Fibroblast of mammary gland (primary cell): ENCODE results near the gene ACVR1B.

ENCODE experiments used
- DNase-seq: peaks from one replicate; pipeline ENCODE4 v3.0.0-alpha.2; 2010; ENCODE audit warnings: low read depth
- H3K4me3 ChIP-seq: 2 replicates; pipeline ENCODE4 v1.5.1; 2011; ENCODE audit warnings: low read depth, mild to moderate bottlenecking, low read length, moderate library complexity; ENCODE audit not compliant: control insufficient read depth
- CTCF ChIP-seq: conservative IDR thresholded peaks from 2 replicates; pipeline ENCODE4 v1.5.1; 2011; ENCODE audit warnings: low read depth, low read length, inconsistent platforms; ENCODE audit not compliant: control insufficient read depth, insufficient read depth

Gene ACVR1B

GRCh38 chr12:52007158-52007921 lies 55.8 kb downstream of the ACVR1B start:
- H3K4me3 ChIP-seq = peak overlapping the region; percentile 48
- no peak for TF ChIP-seq CTCF
- DNase-seq = no peak

- no peak for TF ChIP-seq CTCF
- peak overlapping the region; percentile 48 for H3K4me3 ChIP-seq
- DNase-seq = no peak
Measured at GRCh38 chr12:52007982-52008510, 56.5 kb downstream of the ACVR1B start.

- no peak for TF ChIP-seq CTCF
- no peak overlapping the region for H3K4me3 ChIP-seq
- DNase-seq = no peak
Measured at GRCh38 chr12:52009081-52009751, 57.7 kb downstream of the ACVR1B start.

GRCh38 chr12:52010152-52010622 lies 58.7 kb downstream of the ACVR1B start:
- no peak for TF ChIP-seq CTCF
- H3K4me3 ChIP-seq = peak overlapping the region; percentile 9

GRCh38 chr12:52010692-52011601 lies 59.4 kb downstream of the ACVR1B start:
- DNase-seq = no peak
- no peak for TF ChIP-seq CTCF
- H3K4me3 ChIP-seq = peak overlapping the region; percentile 9

More at GRCh38 chr12:52010152-52010622, 58.7 kb downstream of the ACVR1B start:
- peak; percentile 72 for DNase-seq

GRCh38 chr12:52011602-52012214 lies 60.2 kb downstream of the ACVR1B start:
- no peak for DNase-seq

More at GRCh38 chr12:52011602-52012214, 60.2 kb downstream of the ACVR1B start:
- TF ChIP-seq CTCF = no peak
- H3K4me3 ChIP-seq = no peak overlapping the region
